ENCODE results near the gene AURKB. TPM values are rescaled to one million over a fixed set of nuclear protein-coding genes. Genes with fewer than 3 reads are reported as not detected.
A peak's percentile ranks its signal among the peaks of the same experiment; 100 is the strongest.

Gene AURKB
- total RNA-seq, 6 experiments from 2014 or later = 0.26 to 3.9 (median 1.5) TPM

GRCh38 chr17:8158267-8159031, 51.9 kb downstream of the AURKB start:
- Histone ChIP-seq H3K4me1 (peaks cover 0 to 21% (median 8%) of the 10 kb centered on the region in 4 donors), H3K36me3 (peaks cover 0 to 14% (median under 1%) of the 10 kb centered on the region in 4 donors), H3K27me3 (no peaks in the 10 kb centered on the region), H3K4me3 (no peak overlapping the region), H3K9me3 (no peaks in the 10 kb centered on the region), H3K27ac (peak overlapping the region; percentile 77 to 99 (median 99))
- ATAC-seq (peak; percentile 27 to 43 (median 30)), DNase-seq (peak; percentile 89 to 95 (median 92))
- intact Hi-C loops (cut with DNase I) = loop anchor here in 1 of 2 donors (2.0 kb wide), 1 partner anchor 64 kb away; no protein-coding TSS in a partner anchor
- TF ChIP-seq CTCF (IDR thresholded peaks at IDR 0.05) = peak; percentile 89 to 94 (median 93)
- TF ChIP-seq POLR2A (IDR thresholded peaks at IDR 0.05) = peak; percentile 41
- 21% methylated on average over 18 of the region's 20 CpGs for WGBS (ENCODE audit: insufficient coverage, low coverage, low lambda C conversion rate, missing lambda C conversion rate)

GRCh38 chr17:8156246-8156992, 54.0 kb downstream of the AURKB start:
- Histone ChIP-seq H3K27me3 (no peaks in the 10 kb centered on the region), H3K36me3 (peaks cover 0 to 12% (median 3%) of the 10 kb centered on the region in 4 donors), H3K4me1 (peaks cover 0 to 26% (median 8%) of the 10 kb centered on the region in 4 donors), H3K9me3 (no peaks in the 10 kb centered on the region), H3K27ac (peak overlapping the region; percentile 99 to 100 (median 100)), H3K4me3 (peak overlapping the region; percentile 79 to 94 (median 80))
- 0% methylated on average over 17 of the region's 59 CpGs for WGBS (ENCODE audit: insufficient coverage, low coverage, low lambda C conversion rate, missing lambda C conversion rate)
- TF ChIP-seq POLR2A (IDR thresholded peaks at IDR 0.05) (peak; percentile 100), CTCF (IDR thresholded peaks at IDR 0.05) (no peak)
- intact Hi-C loops (cut with DNase I) = no loop called here
- ATAC-seq (peak; percentile 52 to 73 (median 65)), DNase-seq (peak; percentile 100)

- ATAC-seq (no peak), DNase-seq (no peak)
- H3K9me3 ChIP-seq = no peaks in the 10 kb centered on the region
- H3K27me3 ChIP-seq = no peaks in the 10 kb centered on the region
- peak overlapping the region; percentile 79 to 94 (median 80) for H3K4me3 ChIP-seq
- WGBS (ENCODE audit: insufficient coverage, low coverage, low lambda C conversion rate, missing lambda C conversion rate) = 9% methylated on average over 6 of the region's 11 CpGs
- peaks cover 0 to 7% (median 3%) of the 10 kb centered on the region in 4 donors for H3K36me3 ChIP-seq
- peak overlapping the region; percentile 99 to 100 (median 100) for H3K27ac ChIP-seq
- no peak for TF ChIP-seq CTCF (IDR thresholded peaks at IDR 0.05)
- no peak for TF ChIP-seq POLR2A (IDR thresholded peaks at IDR 0.05)
- intact Hi-C loops (cut with DNase I) = no loop called here
- H3K4me1 ChIP-seq = peaks cover 0 to 26% (median 7%) of the 10 kb centered on the region in 4 donors
Measured at GRCh38 chr17:8155996-8156245, 54.5 kb downstream of the AURKB start.

GRCh38 chr17:8155231-8155995, 55.0 kb downstream of the AURKB start:
- Histone ChIP-seq H3K9me3 (no peaks in the 10 kb centered on the region), H3K4me3 (peak overlapping the region; percentile 79 to 94 (median 80)), H3K27me3 (no peaks in the 10 kb centered on the region), H3K36me3 (peaks cover 0 to 11% (median 4%) of the 10 kb centered on the region in 4 donors), H3K27ac (peak overlapping the region; percentile 99 to 100 (median 100)), H3K4me1 (peaks cover 0 to 30% (median 9%) of the 10 kb centered on the region in 4 donors)
- TF ChIP-seq CTCF (IDR thresholded peaks at IDR 0.05) = no peak
- no peak for TF ChIP-seq POLR2A (IDR thresholded peaks at IDR 0.05)
- intact Hi-C loops (cut with DNase I) = no loop called here
- WGBS (ENCODE audit: insufficient coverage, low coverage, low lambda C conversion rate, missing lambda C conversion rate) = 14% methylated on average over 7 of the region's 14 CpGs
- no peak for DNase-seq
- ATAC-seq = no peak

Measured in right lobe of liver (tissue), 6 donors.